Left colon (tissue), 2 donors: ENCODE data around the gene PSMD4. TPM values are rescaled to one million over a fixed set of nuclear protein-coding genes. Genes with fewer than 3 reads are reported as not detected.
"Not testable (repeated sequence)": the region's sequence is repeated elsewhere in the genome, so short reads cannot be mapped to it uniquely, and the experiment has no call there.

Experiments
- ATAC-seq: fragments of 200-7000 bp; cut with Tn5 transposase; one replicate; pipeline ENCODE4 v1.9.1; 2020; ENCODE audit warnings: mild to moderate bottlenecking, moderate library complexity
- DNase-seq, 2 donors: peaks; one replicate each; pipeline ENCODE4 v3.0.0-alpha.2; 2020
- intact Hi-C, 2 donors: fragments of 100-400 bp; cut with DNase I in 1 of 2; cut with micrococcal nuclease in 1 of 2; formaldehyde crosslinking; loops; one replicate each; pipeline versions ENCODE4 v1.11.2 to v1.14.0; 2022; cut with DNase I, micrococcal nuclease
- long read RNA-seq: library from polyadenylated mRNA; unstranded; transcript quantifications from one replicate; pipeline ENCODE4 v2.0.0, GENCODE V29; 2021
- total RNA-seq, 2 donors: library from RNA; stranded (reverse); fragmentation: NEBNext Ultra II Directional; extraction: Animal tissue kit (Norgen Biotek cat#: 25700); gene quantifications; one replicate each; pipeline ENCODE4 v1.2.1, GENCODE V29; 2021
- donor health status: DM: no; HTN: no; CAD: no.
- donor health status: DM: yes; HTN: yes; CAD: no.

Gene PSMD4
- total RNA-seq: 100 to 1,000 TPM; 103 to 105 TPM
- long read RNA-seq, transcript PSMD4-202 (10 exons, 1,350 nt): major isoform, 172 of 205 reads
- long read RNA-seq, transcript PSMD4-201 (10 exons, 1,333 nt): minor isoform, 16 of 205 reads
- long read RNA-seq, partial matches to known transcripts: 3 of 205 reads
- long read RNA-seq, other reads (novel, unspliced or antisense): 14 of 205 reads

DNA sequence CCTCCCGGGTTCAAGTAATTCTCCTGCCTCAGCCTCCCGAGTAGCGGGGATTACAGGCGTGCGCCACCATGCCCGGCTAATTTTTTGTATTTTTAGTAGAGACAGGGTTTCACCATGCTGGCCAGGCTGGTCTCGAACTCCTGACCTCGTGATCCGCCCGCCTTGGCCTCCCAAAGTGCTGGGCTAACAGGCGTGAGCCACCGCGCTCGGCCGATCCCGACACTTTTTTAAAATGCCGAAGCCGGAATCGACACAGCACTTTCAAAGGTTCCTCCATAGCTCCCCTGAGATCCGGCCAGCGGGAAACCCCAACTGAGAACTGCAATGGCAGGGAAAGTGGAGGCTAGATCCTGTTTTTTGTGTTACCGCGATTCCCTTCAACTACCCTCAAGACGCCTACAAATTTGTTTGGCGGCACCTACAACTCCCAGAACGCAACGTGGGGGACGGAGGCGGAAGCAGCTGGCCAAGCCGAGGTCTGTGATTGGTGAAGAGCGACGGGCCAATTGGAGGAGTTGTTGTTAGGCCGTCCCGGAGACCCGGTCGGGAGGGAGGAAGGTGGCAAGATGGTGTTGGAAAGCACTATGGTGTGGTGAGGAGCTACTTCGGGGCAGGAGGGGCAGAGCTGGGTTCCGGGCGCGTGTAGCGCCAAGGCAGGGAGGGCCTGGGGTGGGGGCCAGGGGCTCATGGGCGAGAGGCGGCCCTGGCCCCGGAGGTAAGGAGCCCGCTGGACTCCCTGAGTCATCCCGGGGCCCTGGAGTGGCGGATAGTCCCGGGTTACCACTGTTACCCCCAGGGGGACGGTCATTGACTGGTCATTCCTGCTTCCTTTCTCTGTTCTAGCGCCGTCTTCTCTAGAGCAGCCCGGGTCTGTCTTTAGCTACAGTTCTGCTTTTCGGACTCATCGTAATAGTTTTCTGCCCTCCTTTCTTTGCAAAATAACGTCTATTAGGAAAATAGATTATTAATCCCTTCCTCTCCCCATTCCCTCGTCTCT lies at the start of gene PSMD4:
Gene PSMD4, plus strand, starts transcription at position 518 of the 997 bp plus-strand sequence. Its CDS starts 49 bp downstream, at position 567.
- peak; percentile 99 for ATAC-seq
- intact Hi-C loops: loop anchor here in 1 of 2 donors (5.0 kb wide), 1 partner anchor 57 kb away; the partner anchor contains the start of gene PIP5K1A
- DNase-seq: peak; percentile 93 to 96

- intact Hi-C loops, ATAC-seq, DNase-seq: not testable (repeated sequence)
Observed at GRCh38 chr1:151205381-151205965, 49.1 kb upstream of the PSMD4 start.

DNA sequence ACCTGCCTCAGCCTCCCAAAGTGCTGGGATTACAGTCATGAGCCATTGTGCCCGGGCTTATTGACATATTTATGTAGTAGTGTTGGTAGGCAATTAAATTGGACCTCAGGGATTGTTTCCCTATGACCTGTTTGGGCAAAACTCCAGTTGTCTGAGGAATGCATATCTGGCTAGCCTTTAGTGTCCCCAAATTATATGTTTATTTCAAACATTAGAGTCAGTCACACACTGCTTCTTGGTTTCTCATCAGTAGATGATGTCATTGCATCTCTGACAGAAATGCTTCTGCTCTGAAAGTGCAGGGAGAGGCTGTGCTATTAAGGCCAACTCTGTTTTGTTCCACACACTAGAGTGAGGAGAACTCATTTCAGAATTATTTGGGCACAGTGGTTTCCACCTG lies 43.7 kb upstream of the PSMD4 start:
- intact Hi-C loops: no loop called here
- no peak for ATAC-seq
- no peak for DNase-seq

- no peak for ATAC-seq
Observed at GRCh38 chr1:151211972-151212705, 42.4 kb upstream of the PSMD4 start.

DNA sequence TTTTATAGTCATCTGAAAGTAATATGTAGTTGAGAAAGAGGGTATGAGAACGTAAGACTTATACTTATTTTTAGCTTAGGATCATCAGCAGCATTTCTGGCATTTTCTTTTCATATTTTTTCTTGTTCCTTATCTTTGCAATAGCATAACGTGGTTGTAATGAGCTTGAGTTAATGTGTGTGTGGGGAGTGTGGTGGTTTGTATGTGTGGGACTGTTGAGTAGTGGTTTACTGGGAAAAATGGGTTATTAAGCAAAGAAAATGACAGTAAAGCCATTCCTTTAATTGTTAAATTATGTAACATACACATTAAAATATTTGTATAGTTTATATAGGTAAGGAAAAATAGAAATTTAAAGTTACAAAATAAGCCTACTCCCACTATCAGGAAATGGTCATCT lies 41.0 kb upstream of the PSMD4 start:
- intact Hi-C loops: no loop called here
- no peak for DNase-seq
- ATAC-seq: no peak

More at GRCh38 chr1:151211972-151212705, 42.4 kb upstream of the PSMD4 start:
- no peak for DNase-seq
- intact Hi-C loops: no loop called here

DNA sequence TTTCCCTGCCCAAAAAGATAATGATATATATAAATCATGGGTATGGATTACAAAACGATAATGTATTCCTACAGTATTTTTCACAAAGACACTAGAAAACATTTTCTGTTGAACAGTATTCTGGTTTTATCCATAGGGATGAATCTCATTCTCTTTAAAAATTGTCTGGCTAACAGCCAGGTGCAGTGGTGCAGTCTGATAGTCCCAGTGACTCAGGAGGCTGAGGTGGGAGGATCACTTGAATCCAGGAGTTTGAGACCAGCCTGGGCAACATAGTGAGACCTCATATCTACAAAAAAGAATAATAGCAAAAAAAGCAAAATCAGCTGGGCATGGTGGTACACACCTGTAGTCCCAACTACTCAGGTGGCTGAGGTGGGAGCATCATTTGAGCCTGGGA lies 32.9 kb upstream of the PSMD4 start:
- intact Hi-C loops: no loop called here
- ATAC-seq (no peak), DNase-seq (no peak)

GRCh38 chr1:151222130-151222529 lies 32.4 kb upstream of the PSMD4 start:
- DNase-seq: no peak
- no peak for ATAC-seq
- intact Hi-C loops: no loop called here

- DNase-seq (no peak), ATAC-seq (peak; percentile 83)
- intact Hi-C loops: no loop called here
Observed at GRCh38 chr1:151235235-151235634, 19.3 kb upstream of the PSMD4 start.

DNA sequence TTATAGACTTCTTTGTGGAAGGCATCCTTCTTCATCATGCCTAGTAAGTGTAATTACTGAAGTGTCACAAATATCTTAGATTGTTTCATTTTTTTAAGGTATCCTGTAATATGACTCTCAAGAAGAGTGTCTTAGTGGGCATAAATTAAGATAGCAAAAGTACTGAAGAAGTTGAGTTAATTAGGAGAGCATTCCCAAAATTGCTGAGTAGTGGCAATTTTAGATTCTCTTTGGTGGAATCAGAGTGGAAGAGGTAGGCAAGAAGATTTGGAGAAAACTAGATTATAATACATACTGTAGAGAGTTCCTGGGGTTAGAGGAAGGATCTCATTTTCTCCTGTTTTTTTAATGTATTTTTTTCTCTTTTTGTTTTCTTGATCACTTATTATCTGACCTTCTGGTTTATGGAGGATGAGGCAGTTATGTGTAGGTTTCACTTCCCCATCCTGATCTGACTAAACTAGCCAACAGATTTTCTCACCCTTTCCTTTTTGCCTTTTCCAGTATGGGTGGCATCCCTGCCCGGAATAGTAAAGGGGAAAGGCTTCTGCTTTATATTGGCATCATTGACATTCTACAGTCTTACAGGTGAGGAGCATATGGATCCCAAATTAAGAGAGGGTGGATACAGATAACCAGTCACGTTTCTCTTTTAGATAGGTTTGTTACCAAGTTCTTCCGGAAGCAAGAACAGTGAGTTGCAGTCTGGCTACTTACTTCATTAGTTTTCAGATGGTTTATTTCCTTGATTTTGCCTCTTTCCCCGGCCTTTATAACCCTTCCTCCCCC lies 16.7 kb upstream of the PSMD4 start:
- DNase-seq: no peak
- ATAC-seq: no peak
- intact Hi-C loops: no loop called here

GRCh38 chr1:151238467-151238739 lies 16.1 kb upstream of the PSMD4 start:
- intact Hi-C loops: no loop called here
- ATAC-seq: no peak
- DNase-seq: no peak

DNA sequence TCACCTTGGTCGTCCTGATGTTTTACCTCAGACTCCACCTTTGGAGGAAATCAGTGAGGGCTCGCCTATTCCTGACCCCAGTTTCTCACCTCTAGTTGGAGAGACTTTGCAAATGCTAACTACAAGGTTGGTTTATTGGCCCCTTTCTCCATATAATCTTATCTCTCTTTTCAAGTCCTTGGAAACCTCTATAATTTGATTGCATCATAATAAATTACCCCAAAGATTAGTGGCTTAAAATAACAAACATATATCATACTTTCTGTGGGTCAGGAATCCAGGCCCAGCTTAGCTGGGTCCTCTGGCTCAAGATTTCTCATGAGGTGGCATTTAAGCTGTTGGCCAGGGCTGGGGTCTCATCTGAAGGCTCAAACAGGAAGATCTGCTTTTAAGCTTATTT lies 12.1 kb upstream of the PSMD4 start:
- DNase-seq (no peak), ATAC-seq (no peak)
- intact Hi-C loops: no loop called here

DNA sequence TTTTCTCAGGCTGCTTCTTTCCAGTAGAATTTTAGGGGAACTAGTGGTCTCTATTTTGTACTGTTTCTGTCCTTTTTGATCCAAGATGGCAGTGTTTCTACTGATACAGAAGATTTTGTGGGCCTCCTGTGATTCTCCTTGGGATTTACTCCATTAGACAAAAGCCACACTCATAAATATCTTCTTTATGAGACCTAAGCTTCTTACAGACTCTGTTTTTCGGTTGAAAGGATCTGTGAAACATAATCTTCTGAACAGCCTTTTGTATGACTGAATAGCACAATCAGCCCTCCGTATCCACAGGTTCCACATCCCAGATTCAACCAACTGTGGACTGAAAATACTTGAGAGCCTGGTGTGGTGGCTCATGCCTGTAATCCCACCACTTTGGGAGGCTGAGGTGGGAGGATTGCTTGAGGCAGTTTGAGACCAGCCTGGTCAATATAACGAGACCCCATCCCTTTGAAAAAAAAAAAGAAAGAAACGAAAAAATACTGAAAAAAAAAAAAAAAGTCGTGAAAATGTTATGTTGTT lies 10.8 kb upstream of the PSMD4 start:
- no peak for ATAC-seq
- no peak for DNase-seq
- intact Hi-C loops: no loop called here

DNA sequence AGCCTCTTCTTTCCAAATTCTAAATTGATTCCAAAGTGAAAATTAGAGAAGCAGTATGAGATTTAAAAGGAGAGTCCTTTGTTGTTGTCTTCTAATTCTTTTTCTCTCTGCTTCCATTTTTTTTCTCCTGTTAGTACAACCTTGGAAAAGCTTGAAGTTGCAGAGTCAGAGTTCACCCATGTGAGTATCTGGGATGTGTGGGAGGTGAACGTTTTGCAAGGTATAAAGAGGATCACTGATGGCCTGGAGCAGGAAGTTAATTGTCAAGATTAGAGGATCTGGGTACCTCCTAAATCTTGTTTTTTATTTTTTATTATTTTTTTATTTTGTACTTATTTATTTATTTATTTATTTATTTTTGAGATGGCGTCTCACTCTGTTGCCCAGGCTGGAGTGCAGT lies 7.7 kb upstream of the PSMD4 start:
- intact Hi-C loops: no loop called here
- DNase-seq (no peak), ATAC-seq (no peak)

GRCh38 chr1:151251656-151252470 lies 2.7 kb upstream of the PSMD4 start:
- peak; percentile 54 for ATAC-seq
- intact Hi-C loops: loop anchor here in 1 of 2 donors (5.0 kb wide), 1 partner anchor 55 kb away; the partner anchor contains the start of gene PIP5K1A
- DNase-seq: peak; percentile 44 to 83

- ATAC-seq (no peak), DNase-seq (no peak)
- intact Hi-C loops: no loop called here
Observed at GRCh38 chr1:151255381-151255780, 847 bp downstream of the PSMD4 start.

GRCh38 chr1:151259351-151259750 lies 4.8 kb downstream of the PSMD4 start:
- ATAC-seq (no peak), DNase-seq (no peak)
- intact Hi-C loops: no loop called here

DNA sequence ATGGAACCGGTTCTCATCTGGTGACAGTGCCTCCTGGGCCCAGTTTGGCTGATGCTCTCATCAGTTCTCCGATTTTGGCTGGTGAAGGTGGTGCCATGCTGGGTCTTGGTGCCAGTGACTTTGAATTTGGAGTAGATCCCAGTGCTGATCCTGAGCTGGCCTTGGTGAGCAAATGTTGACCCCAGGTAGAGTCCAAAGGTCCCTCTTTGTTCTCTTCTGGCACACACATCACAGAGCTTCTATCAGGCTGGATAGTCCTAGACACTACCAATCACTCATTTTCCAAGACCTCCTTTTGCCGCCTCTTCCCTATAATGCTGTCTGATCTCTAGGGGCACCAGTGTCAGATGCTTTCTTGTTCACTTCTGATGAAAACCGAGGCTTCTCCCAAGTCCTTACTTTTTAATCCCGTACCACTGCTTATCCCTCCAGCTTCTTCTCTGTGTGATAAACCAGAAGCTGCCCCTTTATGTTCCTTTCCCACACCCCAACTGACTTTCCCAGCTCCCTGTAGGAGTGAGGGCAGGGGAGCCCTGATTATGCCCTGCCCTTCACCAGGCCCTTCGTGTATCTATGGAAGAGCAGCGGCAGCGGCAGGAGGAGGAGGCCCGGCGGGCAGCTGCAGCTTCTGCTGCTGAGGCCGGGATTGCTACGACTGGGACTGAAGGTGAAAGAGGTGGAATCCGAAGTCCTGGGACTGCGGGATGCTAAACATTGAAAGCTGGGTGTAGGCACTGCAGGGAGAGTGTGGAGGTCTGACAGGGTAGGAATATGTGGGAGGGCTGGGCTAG lies 11.1 kb downstream of the PSMD4 start:
- intact Hi-C loops: no loop called here
- ATAC-seq: peak; percentile 36
- DNase-seq: no peak
